Muscle of arm (tissue), 12 donors: ENCODE results near the gene KRABD2. TPM values are rescaled to one million over a fixed set of nuclear protein-coding genes. Genes with fewer than 3 reads are reported as not detected.

Experiments used
- polyA plus RNA-seq, 12 donors: library from polyadenylated mRNA; unstranded; fragments of 120-200 nt; gene quantifications; one replicate each; pipeline ENCODE4 v1.2.1, GENCODE V29; 2013; ENCODE audit not compliant: insufficient read length in 12 of 12

KRABD2 gene

Other genes starting within 250 kb of the KRABD2 start
- 100 to 1,000 TPM in 1 of 12 donors, 10 to 100 TPM in 10, not detected in 1; 27.4 to 159 (median 47.2) TPM for gene PER1, start 224.3 kb downstream of the KRABD2 start, polyA plus RNA-seq
- gene VAMP2, start 213.8 kb downstream of the KRABD2 start, polyA plus RNA-seq = 1,000 to 10,000 TPM in 1 of 12 donors, 100 to 1,000 TPM in 1, 10 to 100 TPM in 10; 53.7 to 1,226 (median 62.8) TPM
- 10 to 100 TPM in 1 of 12 donors, 1 to 10 TPM in 10, not detected in 1; 4.5 to 13.7 (median 6.8) TPM for gene TMEM107, start 200.3 kb downstream of the KRABD2 start, polyA plus RNA-seq
- gene BORCS6, start 186.5 kb downstream of the KRABD2 start, polyA plus RNA-seq = 1 to 10 TPM in 10 of 12 donors, not detected in 2; 2.3 to 5.7 (median 3.3) TPM
- gene AURKB, start 166.1 kb downstream of the KRABD2 start, polyA plus RNA-seq = 10 to 100 TPM in 10 of 12 donors, 1 to 10 TPM in 1, not detected in 1; 9.4 to 31.8 (median 17.7) TPM
- gene CTC1, start 128.6 kb downstream of the KRABD2 start, polyA plus RNA-seq = 10 to 100 TPM in 7 of 12 donors, 1 to 10 TPM in 4, not detected in 1; 8.9 to 29.2 (median 10.7) TPM
- gene PFAS, start 127.4 kb downstream of the KRABD2 start, polyA plus RNA-seq = 10 to 100 TPM in 11 of 12 donors, not detected in 1; 19.8 to 62.4 (median 24.6) TPM
- 10 to 100 TPM in 11 of 12 donors, not detected in 1; 16.6 to 37.8 (median 21.3) TPM for gene RANGRF, start 88.0 kb downstream of the KRABD2 start, polyA plus RNA-seq
- 1 to 10 TPM in 10 of 12 donors, not detected in 2; 1.2 to 3.7 (median 1.8) TPM for gene SLC25A35, start 81.3 kb downstream of the KRABD2 start, polyA plus RNA-seq
- 100 to 1,000 TPM in 1 of 12 donors, 10 to 100 TPM in 10, not detected in 1; 10.8 to 108 (median 13.8) TPM for gene ARHGEF15, start 66.5 kb downstream of the KRABD2 start, polyA plus RNA-seq
- not detected for gene ODF4, start 36.9 kb downstream of the KRABD2 start, polyA plus RNA-seq
- gene RPL26, start 6.5 kb upstream of the KRABD2 start, polyA plus RNA-seq = 1,000 to 10,000 TPM in 11 of 12 donors, not detected in 1; 2,886 to 4,488 (median 3,596) TPM
- under 1 TPM in 6 of 12 donors, not detected in 6; 0.08 to 0.51 (median 0.13) TPM for gene RNF222, start 21.1 kb upstream of the KRABD2 start, polyA plus RNA-seq
- 10 to 100 TPM in 11 of 12 donors, not detected in 1; 38.3 to 97.3 (median 58.0) TPM for gene NDEL1, start 59.2 kb upstream of the KRABD2 start, polyA plus RNA-seq